Fibroblast of pulmonary artery (primary cell): Measurements from ENCODE around the gene SDK2.
"Not testable (repeated sequence)": the region's sequence is repeated elsewhere in the genome, so short reads cannot be mapped to it uniquely, and the experiment has no call there.

Experiments used
- DNase-seq: peaks from one replicate; pipeline ENCODE4 v3.0.0-alpha.2; 2010; ENCODE audit warnings: low read depth
- H3K4me3 ChIP-seq: replicated peaks from 2 replicates; pipeline ENCODE4 v1.5.1; 2011; ENCODE audit warnings: low read depth, mild to moderate bottlenecking, control low read depth, low read length, moderate library complexity
- TF ChIP-seq, protein P1 (sequence below): IDR thresholded peaks from 2 replicates; pipeline ENCODE4 v1.5.1; 2011; ENCODE audit warnings: mild to moderate bottlenecking, control low read depth, low read length, inconsistent platforms; ENCODE audit errors: missing control alignments

SDK2 gene

GRCh38 chr17:73474370-73474988, 169.8 kb downstream of the SDK2 start:
- TF ChIP-seq, protein P1, sequence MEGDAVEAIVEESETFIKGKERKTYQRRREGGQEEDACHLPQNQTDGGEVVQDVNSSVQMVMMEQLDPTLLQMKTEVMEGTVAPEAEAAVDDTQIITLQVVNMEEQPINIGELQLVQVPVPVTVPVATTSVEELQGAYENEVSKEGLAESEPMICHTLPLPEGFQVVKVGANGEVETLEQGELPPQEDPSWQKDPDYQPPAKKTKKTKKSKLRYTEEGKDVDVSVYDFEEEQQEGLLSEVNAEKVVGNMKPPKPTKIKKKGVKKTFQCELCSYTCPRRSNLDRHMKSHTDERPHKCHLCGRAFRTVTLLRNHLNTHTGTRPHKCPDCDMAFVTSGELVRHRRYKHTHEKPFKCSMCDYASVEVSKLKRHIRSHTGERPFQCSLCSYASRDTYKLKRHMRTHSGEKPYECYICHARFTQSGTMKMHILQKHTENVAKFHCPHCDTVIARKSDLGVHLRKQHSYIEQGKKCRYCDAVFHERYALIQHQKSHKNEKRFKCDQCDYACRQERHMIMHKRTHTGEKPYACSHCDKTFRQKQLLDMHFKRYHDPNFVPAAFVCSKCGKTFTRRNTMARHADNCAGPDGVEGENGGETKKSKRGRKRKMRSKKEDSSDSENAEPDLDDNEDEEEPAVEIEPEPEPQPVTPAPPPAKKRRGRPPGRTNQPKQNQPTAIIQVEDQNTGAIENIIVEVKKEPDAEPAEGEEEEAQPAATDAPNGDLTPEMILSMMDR: no peak
- H3K4me3 ChIP-seq: no peak overlapping the region
- peak; percentile 79 for DNase-seq

DNA sequence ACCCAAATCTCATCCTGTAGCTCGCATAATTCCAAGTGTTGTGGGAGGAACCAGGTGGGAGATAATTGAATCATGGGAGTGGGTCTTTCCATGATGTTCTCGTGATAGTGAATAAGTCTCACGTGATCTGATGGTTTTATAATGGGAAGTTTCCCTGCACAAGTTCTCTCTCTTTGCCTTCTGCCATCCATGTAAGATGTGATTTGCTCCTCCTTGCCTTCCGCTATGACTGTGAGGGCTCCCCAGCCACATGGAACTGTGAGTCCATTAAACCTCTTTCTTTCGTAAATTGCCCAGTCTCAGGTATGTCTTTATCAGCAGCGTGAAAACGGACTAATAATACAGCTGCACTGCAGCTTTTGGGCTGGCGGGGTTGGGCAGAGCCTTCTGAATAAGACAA, 171.5 kb downstream of the SDK2 start:
- DNase-seq, H3K4me3 ChIP-seq: not testable (repeated sequence)

GRCh38 chr17:73471924-73472323, 172.3 kb downstream of the SDK2 start:
- TF ChIP-seq, protein P1: no peak
- no peak for DNase-seq

GRCh38 chr17:73470316-73470826, 173.9 kb downstream of the SDK2 start:
- DNase-seq: no peak
- no peak overlapping the region for H3K4me3 ChIP-seq
- TF ChIP-seq, protein P1: no peak

More at GRCh38 chr17:73471924-73472323, 172.3 kb downstream of the SDK2 start:
- H3K4me3 ChIP-seq: no peak overlapping the region

DNA sequence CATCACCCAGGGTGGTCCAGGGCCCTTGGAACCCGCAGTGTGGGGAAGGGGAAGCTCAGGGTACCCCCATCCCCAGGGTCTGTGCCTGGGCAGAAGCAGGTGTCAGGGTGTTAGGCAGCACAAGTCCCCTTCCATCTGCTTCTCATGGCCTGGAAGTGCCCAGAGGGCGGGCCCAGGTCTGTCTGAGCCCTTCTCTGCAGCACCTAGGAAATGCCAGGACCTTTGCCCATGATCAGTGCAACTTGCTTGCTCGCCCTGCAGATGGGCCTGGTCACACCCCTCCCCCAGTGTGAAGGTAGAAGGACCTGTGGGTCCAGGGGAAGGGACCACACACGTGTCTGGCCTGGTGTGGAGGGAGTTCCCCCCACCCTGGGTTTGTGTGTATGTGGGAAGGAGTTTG, 174.9 kb downstream of the SDK2 start:
- DNase-seq: no peak
- TF ChIP-seq, protein P1: no peak
- H3K4me3 ChIP-seq: no peak overlapping the region

DNA sequence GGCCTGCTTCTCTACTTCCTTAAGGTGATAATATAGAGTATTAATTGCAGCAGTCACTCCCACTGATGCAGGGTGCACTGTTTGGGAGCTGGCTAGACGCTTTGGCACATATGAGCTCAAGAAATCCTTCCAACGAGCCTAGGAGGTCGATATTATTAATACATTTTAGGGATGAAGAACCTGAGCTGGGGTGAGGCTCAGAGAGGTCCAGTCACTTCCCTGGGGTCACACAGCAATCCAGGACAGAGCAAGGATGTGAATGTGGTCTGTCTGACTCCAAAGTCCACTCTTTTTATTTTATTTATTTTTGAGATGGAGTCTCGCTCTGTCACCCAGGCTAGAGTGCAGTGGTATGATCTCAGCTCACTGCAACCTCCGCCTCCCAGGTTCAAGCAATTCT, 176.0 kb downstream of the SDK2 start:
- TF ChIP-seq, protein P1: no peak

DNA sequence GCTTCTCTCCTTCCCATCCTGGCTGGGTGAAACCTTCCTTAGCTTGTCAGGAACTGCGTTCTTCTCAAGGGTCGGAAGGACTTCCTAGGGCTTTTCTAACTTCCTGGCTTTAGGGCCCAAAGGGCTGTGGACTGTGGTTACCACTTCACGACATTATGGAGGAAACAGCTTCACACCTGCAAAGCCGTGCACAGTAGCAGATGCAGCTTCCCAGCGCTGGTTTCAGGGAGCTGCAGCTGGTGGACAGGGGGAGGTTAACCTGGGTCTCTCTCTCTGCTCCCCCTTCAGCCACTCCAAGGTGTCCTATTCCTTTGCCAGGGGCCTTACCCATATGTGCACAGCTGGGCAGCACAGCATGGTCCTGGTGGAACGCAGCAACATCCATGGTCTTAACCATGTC, 176.6 kb downstream of the SDK2 start:
- TF ChIP-seq, protein P1: no peak
- DNase-seq: no peak

More for the DNA sequence above, 176.0 kb downstream of the SDK2 start:
- DNase-seq: no peak
- no peak overlapping the region for H3K4me3 ChIP-seq

More for the DNA sequence above, 176.6 kb downstream of the SDK2 start:
- no peak overlapping the region for H3K4me3 ChIP-seq
